Endothelial cell of umbilical vein (primary cell): Measurements from ENCODE around the gene MBNL2. TPM values are rescaled to one million over a fixed set of nuclear protein-coding genes. Genes with fewer than 3 reads are reported as not detected.
A peak's percentile ranks its signal among the peaks of the same experiment; 100 is the strongest.

Source experiments
- BruUV-seq: library from RNA; stranded (reverse); fragments of 400-500 nt; replicated peaks from 2 replicates; lab custom pipeline; 2021; lab: Mats Ljungman, UMichigan
- CTCF ChIA-PET: fragments of 300-600, 350-600 bp; sonication (Branson Sonifier 250); formaldehyde crosslinking; loops from one replicate; lab custom pipeline; 2021; ENCODE audit warnings: antibody characterized with exemption, inconsistent platforms; lab: Charles Lee
- POLR2A ChIA-PET: fragments of 300-600, 350-600 bp; sonication (Branson Sonifier 250); formaldehyde crosslinking; loops from one replicate; lab custom pipeline; 2021; ENCODE audit warnings: antibody characterized with exemption, inconsistent platforms; lab: Charles Lee
- DNase-seq: peaks from one replicate; pipeline ENCODE4 v3.0.0-alpha.2; 2011; ENCODE audit warnings: low read depth, low spot score
- FAIRE-seq: peaks from 2 replicates; lab custom pipeline; 2011; peaks lifted over from hg19 to GRCh38; lab: Jason Lieb, UNC
- H2AFZ ChIP-seq: 2 replicates; pipeline ENCODE4 v1.6.0; 2012; ENCODE audit warnings: low read depth, low read length, control low read depth, inconsistent platforms
- H3K27ac ChIP-seq: 2 replicates; pipeline ENCODE4 v1.5.1; 2011; ENCODE audit warnings: low read depth, mild to moderate bottlenecking, control low read depth, low read length, moderate library complexity; ENCODE audit not compliant: insufficient read depth
- H3K27me3 ChIP-seq, 2 experiments: 2 replicates each; pipeline versions ENCODE4 v1.6.0 to v1.6.1; 2011; ENCODE audit warnings: low read length in 2 of 2, mixed read lengths in 1 of 2; ENCODE audit not compliant: control insufficient read depth in 2 of 2, insufficient read depth in 2 of 2
- H3K36me3 ChIP-seq, 2 experiments: 2 replicates in 1 of 2; 3 replicates in 1 of 2; pipeline ENCODE4 v1.5.1; 2011; ENCODE audit warnings: low read length in 2 of 2, mild to moderate bottlenecking in 1 of 2, moderate library complexity in 1 of 2; ENCODE audit not compliant: control insufficient read depth in 2 of 2, insufficient read depth in 2 of 2; ENCODE audit errors: extremely low read depth in 1 of 2
- H3K4me1 ChIP-seq: 3 replicates; pipeline ENCODE4 v1.5.1; 2011; ENCODE audit warnings: mild to moderate bottlenecking, low read length; ENCODE audit not compliant: control insufficient read depth, insufficient read depth; ENCODE audit errors: extremely low read depth
- H3K4me2 ChIP-seq: 2 replicates; pipeline ENCODE4 v1.6.1; 2011; ENCODE audit warnings: low read length, control low read depth, mixed read lengths; ENCODE audit not compliant: insufficient read depth
- H3K4me3 ChIP-seq, 3 experiments: fragments of 200-600 bp in 1 of 3; sonication (generic), shearing (Covaris generic) in 1 of 3; replicated peaks in 1 of 3; 2 replicates each; pipeline ENCODE4 v1.5.1; 2011 to 2016; ENCODE audit warnings: control low read depth in 3 of 3, low read length in 3 of 3, mild to moderate bottlenecking in 2 of 3, inconsistent platforms in 1 of 3, low read depth in 1 of 3, moderate library complexity in 1 of 3; ENCODE audit not compliant: insufficient read depth in 1 of 3
- H3K79me2 ChIP-seq: 2 replicates; pipeline ENCODE4 v1.6.0; 2012; ENCODE audit warnings: low read length, inconsistent platforms; ENCODE audit not compliant: control insufficient read depth, insufficient read depth
- H3K9ac ChIP-seq: replicated peaks from 2 replicates; pipeline ENCODE3; 2011; ENCODE audit warnings: low read length, control low read depth; ENCODE audit not compliant: insufficient read depth; ENCODE audit errors: extremely low read depth
- H3K9me1 ChIP-seq: replicated peaks from 3 replicates; pipeline ENCODE4 v1.6.0; 2011; ENCODE audit warnings: mild to moderate bottlenecking, low read length; ENCODE audit not compliant: control insufficient read depth, insufficient read depth; ENCODE audit errors: extremely low read depth
- H3K9me3 ChIP-seq: replicated peaks from 2 replicates; pipeline ENCODE4 v1.5.1; 2012; ENCODE audit warnings: low read length, inconsistent platforms; ENCODE audit not compliant: control insufficient read depth, insufficient read depth
- H4K20me1 ChIP-seq: replicated peaks from 2 replicates; pipeline ENCODE3; 2011; ENCODE audit warnings: mild to moderate bottlenecking, low read length; ENCODE audit not compliant: control insufficient read depth, insufficient read depth; ENCODE audit errors: extremely low read depth
- CTCF ChIP-seq, 2 donors: IDR thresholded peaks; 1 replicate in 1 of 2; 2 replicates in 1 of 2; pipeline ENCODE4 v1.5.1; 2011; ENCODE audit warnings: low read length in 2 of 2, mild to moderate bottlenecking in 2 of 2, moderate library complexity in 2 of 2, control low read depth in 1 of 2, inconsistent platforms in 1 of 2, low read depth in 1 of 2; ENCODE audit not compliant: insufficient read depth in 1 of 2; ENCODE audit errors: extremely low read depth in 1 of 2
- EZH2 ChIP-seq: IDR thresholded peaks from 2 replicates; pipeline ENCODE4 v1.6.1; 2012; ENCODE audit warnings: borderline replicate concordance, low read depth, mild to moderate bottlenecking, moderate library complexity, low read length, inconsistent platforms; ENCODE audit not compliant: severe bottlenecking
- FOS ChIP-seq: IDR thresholded peaks from 2 replicates; pipeline ENCODE4 v1.6.1; 2011; ENCODE audit warnings: mild to moderate bottlenecking, low read length, moderate library complexity, borderline replicate concordance; ENCODE audit not compliant: insufficient read depth
- GATA2 ChIP-seq: IDR thresholded peaks from 2 replicates; pipeline ENCODE4 v1.7.0; 2011; ENCODE audit warnings: low read depth, mild to moderate bottlenecking, moderate library complexity, mixed read lengths, low read length; ENCODE audit not compliant: insufficient read length, insufficient read depth
- JUN ChIP-seq: IDR thresholded peaks from 2 replicates; pipeline ENCODE4 v1.6.1; 2011; ENCODE audit warnings: borderline replicate concordance, low read depth; ENCODE audit not compliant: insufficient read length, insufficient read depth
- MYC ChIP-seq: IDR thresholded peaks from one replicate; pipeline ENCODE4 v1.6.1; 2011; ENCODE audit warnings: mild to moderate bottlenecking, low read depth, low read length
- POLR2A ChIP-seq: IDR thresholded peaks from 2 replicates; pipeline ENCODE4 v1.6.1; 2012; ENCODE audit warnings: low read depth, mild to moderate bottlenecking, control low read depth, low read length
- POLR2AphosphoS5 ChIP-seq: IDR thresholded peaks from 2 replicates; pipeline ENCODE4 v1.6.1; 2012; ENCODE audit warnings: low read depth, mild to moderate bottlenecking, control low read depth, low read length, moderate library complexity; ENCODE audit not compliant: insufficient read depth
- dilution Hi-C: fragments of 300-500 bp; cut with MboI; formaldehyde crosslinking; loops from one replicate; pipeline ENCODE4 v1.15.0; 2019; ENCODE audit warnings: low sequenced_read_pairs; ENCODE audit not compliant: extremely low pct_ligation_motif_present
- intact Hi-C: fragments of 100-400 bp; cut with micrococcal nuclease; formaldehyde crosslinking; loops from one replicate; pipeline ENCODE4 v1.10.0; 2022
- polyA plus RNA-seq, 4 experiments: library from polyadenylated mRNA; depleted of rRNA in 3 of 4; stranded (reverse) in 3 of 4; unstranded in 1 of 4; fragments of >200 nt; gene quantifications; 2 replicates each; pipeline versions ENCODE4 v1.2.1 to v1.2.3, GENCODE V29; 2011 to 2012; ENCODE audit warnings: missing spikeins in 1 of 4
- total RNA-seq: library from RNA; stranded (reverse); gene quantifications from 2 replicates; pipeline ENCODE4 v1.2.3, GENCODE V29; 2021
- TF ChIP-seq, protein P1 (sequence below): IDR thresholded peaks from 2 replicates; pipeline ENCODE4 v1.6.1; 2011; ENCODE audit not compliant: insufficient read depth, insufficient read length

Gene MBNL2
- total and polyA plus RNA-seq, 2 donors (not counting 3 experiments of a cell fraction or from before 2014, with no cell fraction given) = 32.9 to 76.5 TPM

DNA sequence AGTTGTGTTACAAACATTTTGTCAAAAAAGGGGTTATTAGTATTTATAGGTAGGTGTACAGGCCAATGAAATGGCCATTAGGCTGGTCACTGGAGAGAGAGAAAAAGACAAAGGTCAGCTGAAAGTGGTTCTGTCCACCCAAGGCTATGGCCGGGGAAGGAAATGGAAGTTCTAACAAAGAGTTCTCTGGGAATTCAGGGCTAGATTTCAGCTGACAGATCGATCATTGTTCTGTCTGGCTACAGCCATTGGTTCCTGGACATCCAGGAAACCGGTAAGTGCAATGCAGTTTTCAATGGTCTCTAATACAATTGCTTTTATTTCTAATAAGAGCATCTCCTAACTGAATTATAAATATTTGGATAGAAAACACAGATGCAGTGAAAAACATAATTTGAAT, 42.5 kb downstream of the MBNL2 start:
- Histone ChIP-seq H4K20me1 (no peaks in the 10 kb centered on the region), H3K27me3 (no peaks in the 10 kb centered on the region), H3K4me1 (peaks cover 78% of the 10 kb centered on the region), H3K9me3 (no peaks in the 10 kb centered on the region), H3K9me1 (no peaks in the 10 kb centered on the region), H3K36me3 (no peaks in the 10 kb centered on the region), H3K4me3 (no peak overlapping the region), H3K27ac (peak overlapping the region; percentile 71), H3K79me2 (peaks cover 70% of the 10 kb centered on the region), H3K4me2 (peak overlapping the region; percentile 60), H3K9ac (no peak overlapping the region), H2AFZ (no peak overlapping the region)
- TF ChIP-seq MYC (no peak), CTCF (IDR thresholded peaks at IDR 0.05; ENCODE audit: extremely low read depth in 1 of 2, insufficient read depth in 1 of 2, low read depth in 1 of 2, low read length in 2 of 2) (no peak), JUN (no peak), POLR2A (no peak), GATA2 (no peak), FOS (no peak), EZH2 (no peak), POLR2AphosphoS5 (no peak)
- TF ChIP-seq, protein P1, sequence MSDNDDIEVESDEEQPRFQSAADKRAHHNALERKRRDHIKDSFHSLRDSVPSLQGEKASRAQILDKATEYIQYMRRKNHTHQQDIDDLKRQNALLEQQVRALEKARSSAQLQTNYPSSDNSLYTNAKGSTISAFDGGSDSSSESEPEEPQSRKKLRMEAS = no peak
- dilution Hi-C loops (no loop called here), intact Hi-C loops (no loop called here)
- peak; percentile 60 for FAIRE-seq
- ChIA-PET POLR2A (no interaction called here), CTCF (interaction anchor here (0.8 to 1.4 kb wide), 5 partner anchors 11 to 79 kb away, joined by 3 to 5 read pairs (median 3); no protein-coding TSS in a partner anchor)
- BruUV-seq = no TSS peak
- DNase-seq = no peak
